SK-N-SH (cell line): Measurements from ENCODE around the gene TAC4. TPM values are rescaled to one million over a fixed set of nuclear protein-coding genes. Genes with fewer than 3 reads are reported as not detected.

Source experiments
- CTCF ChIA-PET: fragments of 300-600, 350-600 bp; formaldehyde crosslinking; extraction: SDS; loops from one replicate; lab custom pipeline; 2021; lab: Yijun Ruan, JAX
- POLR2A ChIA-PET: fragments of 350-600 bp; sonication (Branson Sonifier 250); formaldehyde crosslinking; extraction: SDS; loops from one replicate; lab custom pipeline; 2020; ENCODE audit warnings: antibody characterized with exemption, inconsistent platforms; lab: Yijun Ruan, JAX
- DNase-seq: peaks from one replicate; pipeline ENCODE4 v3.0.0; 2012
- H2AFZ ChIP-seq: fragments of 200-600 bp; sonication (generic); 2 replicates; pipeline ENCODE4 v1.8.1; 2016; ENCODE audit warnings: antibody characterized with exemption, mild to moderate bottlenecking, low read depth
- H3F3A ChIP-seq: fragments of 200-600 bp; sonication (generic); replicated peaks from 2 replicates; pipeline ENCODE3; 2016; ENCODE audit warnings: antibody characterized with exemption, mild to moderate bottlenecking; ENCODE audit not compliant: insufficient read depth
- H3K27ac ChIP-seq, 2 experiments: fragments of 200-500 bp in 1 of 2; fragments of 200-600 bp in 1 of 2; sonication (Bioruptor generic) in 1 of 2; sonication (generic), shearing (Covaris generic) in 1 of 2; 2 replicates each; pipeline versions ENCODE4 v1.5.1 to v1.6.1; 2014 to 2016; ENCODE audit warnings: low read depth in 2 of 2, inconsistent platforms in 1 of 2, low read length in 1 of 2, mild to moderate bottlenecking in 1 of 2, mixed read lengths in 1 of 2
- H3K27me3 ChIP-seq: fragments of 200-600 bp; sonication (generic), shearing (Covaris generic); 2 replicates; pipeline ENCODE4 v1.6.1; 2016; ENCODE audit warnings: mixed run types; ENCODE audit not compliant: insufficient read depth
- H3K36me3 ChIP-seq, 2 experiments: fragments of 200-500 bp in 1 of 2; fragments of 200-600 bp in 1 of 2; sonication (Bioruptor generic) in 1 of 2; sonication (generic) in 1 of 2; replicated peaks in 1 of 2; 2 replicates each; pipeline versions ENCODE3 to v1.5.1; 2014 to 2016; ENCODE audit warnings: low read length in 1 of 2, mild to moderate bottlenecking in 1 of 2; ENCODE audit not compliant: insufficient read depth in 2 of 2, control insufficient read depth in 1 of 2
- H3K4me1 ChIP-seq, 2 experiments: fragments of 200-500 bp in 1 of 2; fragments of 200-600 bp in 1 of 2; sonication (Bioruptor generic) in 1 of 2; sonication (generic), shearing (Covaris generic) in 1 of 2; 2 replicates each; pipeline versions ENCODE4 v1.5.1 to v1.6.1; 2014 to 2016; ENCODE audit warnings: low read depth in 1 of 2, low read length in 1 of 2, mixed run types in 1 of 2; ENCODE audit not compliant: insufficient read depth in 2 of 2, control insufficient read depth in 1 of 2
- H3K4me2 ChIP-seq: fragments of 200-600 bp; sonication (generic), shearing (Covaris generic); 2 replicates; pipeline ENCODE4 v1.6.1; 2017; ENCODE audit warnings: mixed run types
- H3K4me3 ChIP-seq, 2 experiments: fragments of 200-500 bp in 1 of 2; fragments of 200-600 bp in 1 of 2; sonication (Bioruptor generic) in 1 of 2; sonication (generic), shearing (Covaris generic) in 1 of 2; 2 replicates each; pipeline versions ENCODE4 v1.5.1 to v1.8.1; 2014 to 2016; ENCODE audit warnings: low read depth in 2 of 2, inconsistent platforms in 1 of 2, low read length in 1 of 2, mild to moderate bottlenecking in 1 of 2, mixed read lengths in 1 of 2, moderate library complexity in 1 of 2
- H3K79me2 ChIP-seq: fragments of 200-600 bp; sonication (generic); 2 replicates; pipeline ENCODE4 v1.8.1; 2017; ENCODE audit warnings: mild to moderate bottlenecking; ENCODE audit not compliant: insufficient read depth
- H3K9ac ChIP-seq: fragments of 200-600 bp; sonication (generic); 2 replicates; pipeline ENCODE4 v1.6.1; 2017; ENCODE audit warnings: mixed run types
- H3K9me2 ChIP-seq: fragments of 200-600 bp; sonication (generic); 2 replicates; pipeline ENCODE4 v1.6.1; 2017; ENCODE audit warnings: mixed run types
- H3K9me3 ChIP-seq: fragments of 200-600 bp; sonication (generic); 2 replicates; pipeline ENCODE4 v1.6.1; 2017; ENCODE audit warnings: mixed run types, mild to moderate bottlenecking, moderate library complexity
- H4K20me1 ChIP-seq: fragments of 200-600 bp; sonication (generic); 2 replicates; pipeline ENCODE4 v1.6.1; 2017; ENCODE audit warnings: mild to moderate bottlenecking, mixed run types; ENCODE audit not compliant: insufficient read depth
- EP300 ChIP-seq, 2 experiments: IDR thresholded peaks; 2 replicates each; pipeline versions ENCODE4 v1.4.0 to v1.6.1; 2012; ENCODE audit warnings: borderline replicate concordance in 1 of 2, low read depth in 1 of 2, low read length in 1 of 2
- FOXM1 ChIP-seq: IDR thresholded peaks from 2 replicates; pipeline ENCODE4 v1.4.0; 2012; ENCODE audit warnings: low read depth, mild to moderate bottlenecking
- GABPA ChIP-seq: IDR thresholded peaks from 2 replicates; pipeline ENCODE4 v1.4.0; 2012; ENCODE audit warnings: low read depth, mild to moderate bottlenecking
- IRF3 ChIP-seq: fragments of 150-350 bp; IDR thresholded peaks from 2 replicates; pipeline ENCODE4 v1.6.1; 2016; ENCODE audit warnings: mild to moderate bottlenecking, low read depth, low read length
- MEF2A ChIP-seq: IDR thresholded peaks from 2 replicates; pipeline ENCODE4 v1.4.0; 2012; ENCODE audit warnings: low read depth, borderline replicate concordance
- NRF1 ChIP-seq: IDR thresholded peaks from 2 replicates; pipeline ENCODE4 v1.6.1; 2012; ENCODE audit warnings: low read depth, mild to moderate bottlenecking, low read length
- POLR2AphosphoS5 ChIP-seq: IDR thresholded peaks from 2 replicates; pipeline ENCODE4 v1.6.1; 2012; ENCODE audit warnings: low read depth, low read length
- RAD21 ChIP-seq: IDR thresholded peaks from 2 replicates; pipeline ENCODE4 v1.6.1; 2012; ENCODE audit warnings: mild to moderate bottlenecking, low read length
- WGBS: methylation state at CpG from one replicate; pipeline ENCODE4 v1.1.6; 2017; ENCODE audit warnings: low lambda C conversion rate; 5-methylcytosine and 5-hydroxymethylcytosine counted together
- polyA plus RNA-seq, 3 experiments: library from polyadenylated mRNA; depleted of rRNA; stranded (reverse); fragments of >200 nt; gene quantifications; 2 replicates each; pipeline ENCODE4 v1.2.3, GENCODE V29; 2012
- TF ChIP-seq, protein P1 (sequence below): fragments of 200-600 bp; sonication (generic); IDR thresholded peaks from 2 replicates; pipeline ENCODE4 v1.6.1; 2017; ENCODE audit warnings: antibody characterized with exemption, mild to moderate bottlenecking, moderate library complexity

TAC4 gene
- polyA plus RNA-seq, 1 of the 3 experiments (the other 2 are of a cell fraction), result not detected

- TF ChIP-seq IRF3, result no peak
- TF ChIP-seq POLR2AphosphoS5, result no peak
- TF ChIP-seq MEF2A, result no peak
- TF ChIP-seq, all 33 proteins: peak for 3
These were observed 13.4 kb upstream of the TAC4 start (continued) for GRCh38 chr17:49861150-49861884.

DNA sequence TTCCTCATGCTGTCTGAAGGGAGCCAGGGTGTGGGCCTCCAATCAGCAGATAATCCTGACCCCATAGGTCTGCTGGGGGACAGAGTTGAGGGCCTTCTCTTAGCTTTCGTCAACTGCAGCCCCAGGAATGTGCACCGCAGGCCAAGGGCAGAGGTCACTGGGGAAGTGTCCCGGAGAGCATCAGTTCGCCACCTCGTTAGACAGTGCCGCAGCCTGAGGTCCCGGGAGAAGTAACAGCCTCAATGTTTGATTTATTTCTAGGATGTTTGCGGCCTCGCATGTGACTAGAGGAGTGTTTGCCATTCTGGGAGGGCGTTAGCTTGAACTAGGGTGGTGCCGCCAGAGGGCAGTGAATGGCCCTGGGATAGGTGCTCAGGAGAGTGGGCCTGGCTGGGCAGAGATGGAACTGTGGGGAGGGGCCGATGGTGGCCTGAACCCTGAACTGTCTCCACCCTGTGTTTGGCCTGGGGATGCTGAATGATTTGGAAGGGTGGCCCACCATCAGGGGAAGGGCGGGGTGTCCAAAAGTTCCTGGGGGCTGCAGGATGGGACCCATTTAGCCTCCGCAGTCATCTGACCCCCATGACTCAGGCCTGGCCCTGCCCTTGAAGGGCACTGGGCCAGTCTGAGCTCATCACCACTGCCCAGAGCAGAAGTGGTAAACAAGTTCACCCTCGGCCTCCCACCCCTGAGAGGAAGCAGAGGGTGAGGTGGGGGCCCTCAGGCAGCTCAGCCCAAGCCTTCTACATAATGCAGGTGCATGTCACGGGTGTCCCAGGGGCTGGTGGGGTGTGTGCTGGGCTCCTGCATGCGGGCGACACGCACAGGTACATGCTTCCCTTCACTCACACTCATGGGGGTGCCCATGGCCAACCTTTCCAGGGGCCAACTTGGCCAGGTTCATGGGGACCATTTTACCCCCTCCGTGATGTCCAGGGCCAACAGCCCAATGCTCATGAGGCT is 12.4 kb upstream of the TAC4 start:
- H3K9me3 ChIP-seq, result no peaks in the 10 kb centered on the region
- no peak overlapping the region for H2AFZ ChIP-seq
- H3K79me2 ChIP-seq, result no peaks in the 10 kb centered on the region
- no peaks in the 10 kb centered on the region for H3K4me1 ChIP-seq
- H3K9me2 ChIP-seq, result no peaks in the 10 kb centered on the region
- CTCF ChIA-PET, result interaction anchor here (0.6 to 40.4 kb wide), 22 partner anchors 10 to 293 kb away, joined by 3 to 1665 read pairs (median 4); partner anchors contain the start of genes DLX3, FAM117A, SLC35B1 and TAC4
- H3K4me2 ChIP-seq, result no peak overlapping the region
- no peak for TF ChIP-seq EP300 (IDR thresholded peaks at IDR 0.05; ENCODE audit: borderline replicate concordance in 1 of 2, low read depth in 1 of 2, low read length in 1 of 2)
- no peak for TF ChIP-seq FOXM1
- no peak for TF ChIP-seq RAD21
- TF ChIP-seq IRF3, result no peak
- TF ChIP-seq, protein P1, sequence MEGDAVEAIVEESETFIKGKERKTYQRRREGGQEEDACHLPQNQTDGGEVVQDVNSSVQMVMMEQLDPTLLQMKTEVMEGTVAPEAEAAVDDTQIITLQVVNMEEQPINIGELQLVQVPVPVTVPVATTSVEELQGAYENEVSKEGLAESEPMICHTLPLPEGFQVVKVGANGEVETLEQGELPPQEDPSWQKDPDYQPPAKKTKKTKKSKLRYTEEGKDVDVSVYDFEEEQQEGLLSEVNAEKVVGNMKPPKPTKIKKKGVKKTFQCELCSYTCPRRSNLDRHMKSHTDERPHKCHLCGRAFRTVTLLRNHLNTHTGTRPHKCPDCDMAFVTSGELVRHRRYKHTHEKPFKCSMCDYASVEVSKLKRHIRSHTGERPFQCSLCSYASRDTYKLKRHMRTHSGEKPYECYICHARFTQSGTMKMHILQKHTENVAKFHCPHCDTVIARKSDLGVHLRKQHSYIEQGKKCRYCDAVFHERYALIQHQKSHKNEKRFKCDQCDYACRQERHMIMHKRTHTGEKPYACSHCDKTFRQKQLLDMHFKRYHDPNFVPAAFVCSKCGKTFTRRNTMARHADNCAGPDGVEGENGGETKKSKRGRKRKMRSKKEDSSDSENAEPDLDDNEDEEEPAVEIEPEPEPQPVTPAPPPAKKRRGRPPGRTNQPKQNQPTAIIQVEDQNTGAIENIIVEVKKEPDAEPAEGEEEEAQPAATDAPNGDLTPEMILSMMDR, result no peak
- no peak for TF ChIP-seq GABPA
- no peak for TF ChIP-seq NRF1
- TF ChIP-seq, all 33 proteins: peak for 0
- no peak overlapping the region for H3K4me3 ChIP-seq
- no peak overlapping the region for H3K27ac ChIP-seq
- WGBS, result 59% methylated on average over 16 of the region's 20 CpGs
- no peaks in the 10 kb centered on the region for H3F3A ChIP-seq
- no peak for DNase-seq
- H3K9ac ChIP-seq, result no peak overlapping the region
- no peaks in the 10 kb centered on the region for H3K36me3 ChIP-seq
- peaks cover 6% of the 10 kb centered on the region; the same call in 1 of the 2 replicates for H3K27me3 ChIP-seq
- no peaks in the 10 kb centered on the region for H4K20me1 ChIP-seq
- POLR2A ChIA-PET, result interaction anchor here (1.1 kb wide), 1 partner anchor 136 kb away, joined by 5 read pairs; no protein-coding TSS in a partner anchor
